Smooth muscle cell (in vitro differentiated cells): ENCODE results near the gene KBTBD4. TPM values are rescaled to one million over a fixed set of nuclear protein-coding genes. Genes with fewer than 3 reads are reported as not detected.

Source experiments
- DNase-seq: peaks from one replicate; lab custom pipeline; 2025; ENCODE audit not compliant: unreplicated experiment; lab: John Stamatoyannopoulos, UW
- H2AFZ ChIP-seq: fragments of 200-600 bp; sonication (generic); 2 replicates; pipeline ENCODE4 v1.6.0; 2016; ENCODE audit warnings: antibody characterized with exemption, low read depth, mild to moderate bottlenecking
- H3F3A ChIP-seq: fragments of 200-600 bp; sonication (generic); 2 replicates; pipeline ENCODE4 v1.6.0; 2017; ENCODE audit warnings: antibody characterized with exemption, low read depth
- H3K27ac ChIP-seq: fragments of 200-600 bp; sonication (generic); 2 replicates; pipeline ENCODE4 v1.5.1; 2016; ENCODE audit warnings: low read depth, mild to moderate bottlenecking
- H3K27me3 ChIP-seq: fragments of 200-600 bp; sonication (generic); 2 replicates; pipeline ENCODE4 v1.6.1; 2016; ENCODE audit warnings: low read depth, mild to moderate bottlenecking
- H3K36me3 ChIP-seq: fragments of 200-600 bp; sonication (generic); 2 replicates; pipeline ENCODE4 v1.5.1; 2016; ENCODE audit warnings: low read depth
- H3K4me1 ChIP-seq: fragments of 200-600 bp; sonication (generic); 2 replicates; pipeline ENCODE4 v1.5.1; 2016; ENCODE audit warnings: low read depth
- H3K4me2 ChIP-seq: fragments of 200-600 bp; sonication (generic); 2 replicates; pipeline ENCODE4 v1.6.0; 2016; ENCODE audit warnings: mild to moderate bottlenecking
- H3K4me3 ChIP-seq: fragments of 200-600 bp; sonication (generic); 2 replicates; pipeline ENCODE4 v1.5.1; 2016; ENCODE audit warnings: mild to moderate bottlenecking
- H3K79me2 ChIP-seq: fragments of 200-600 bp; sonication (generic); 2 replicates; pipeline ENCODE4 v1.6.0; 2016; ENCODE audit warnings: low read depth, mild to moderate bottlenecking
- H3K9ac ChIP-seq: fragments of 200-600 bp; sonication (generic); 2 replicates; pipeline ENCODE4 v1.6.0; 2016; ENCODE audit warnings: low read depth
- H3K9me3 ChIP-seq: fragments of 200-600 bp; sonication (generic); replicated peaks from 2 replicates; pipeline ENCODE4 v1.5.1; 2016; ENCODE audit warnings: low read depth
- H4K20me1 ChIP-seq: fragments of 200-600 bp; sonication (generic); 2 replicates; pipeline ENCODE4 v1.6.0; 2016; ENCODE audit warnings: low read depth
- CTCF ChIP-seq: fragments of 200-600 bp; sonication (generic); IDR thresholded peaks from 2 replicates; pipeline ENCODE4 v1.5.1; 2017; ENCODE audit warnings: borderline replicate concordance, mild to moderate bottlenecking, antibody characterized with exemption; ENCODE audit not compliant: insufficient read depth, poor library complexity, severe bottlenecking
- WGBS: methylation state at CpG from one replicate; pipeline ENCODE4 v1.1.7; 2016; ENCODE audit warnings: low lambda C conversion rate; 5-methylcytosine and 5-hydroxymethylcytosine counted together
- polyA plus RNA-seq: library from polyadenylated mRNA; unstranded; fragments of >200 nt; fragmentation: Nextera tagmentation; extraction: Ambion mirVana; gene quantifications from 2 replicates; pipeline ENCODE4 v1.2.1, GENCODE V29; 2016
- total RNA-seq: library from RNA; depleted of rRNA; stranded (reverse); fragments of >200 nt; gene quantifications from 2 replicates; pipeline ENCODE4 v1.2.3, GENCODE V29; 2014

The KBTBD4 gene
- total and polyA plus RNA-seq, 2 experiments from 2014 or later: 9.4 to 14.2 TPM

- Histone ChIP-seq H3K27me3 (no peaks in the 10 kb centered on the region), H3K4me2 (no peak overlapping the region), H3F3A (peaks cover 6% of the 10 kb centered on the region), H3K4me3 (no peak overlapping the region), H3K9ac (no peak overlapping the region), H3K9me3 (no peaks in the 10 kb centered on the region), H3K27ac (no peak overlapping the region), H3K4me1 (peaks cover 8% of the 10 kb centered on the region), H4K20me1 (peaks cover 3% of the 10 kb centered on the region), H2AFZ (no peak overlapping the region), H3K79me2 (no peaks in the 10 kb centered on the region), H3K36me3 (no peaks in the 10 kb centered on the region)
- DNase-seq: no peak
- 94% methylated on average over 6 of the region's 6 CpGs for WGBS
- TF ChIP-seq CTCF: no peak
Measured at GRCh38 chr11:47611348-47611794, 32.6 kb upstream of the KBTBD4 start.

- TF ChIP-seq CTCF: no peak
- 63% methylated on average over 3 of the region's 3 CpGs for WGBS
- Histone ChIP-seq H3K36me3 (no peaks in the 10 kb centered on the region), H3K27ac (no peak overlapping the region), H3K9ac (no peak overlapping the region), H3F3A (peaks cover 6% of the 10 kb centered on the region), H3K27me3 (no peaks in the 10 kb centered on the region), H4K20me1 (peaks cover 3% of the 10 kb centered on the region), H3K4me2 (no peak overlapping the region), H3K79me2 (no peaks in the 10 kb centered on the region), H3K4me3 (no peak overlapping the region), H3K4me1 (peaks cover 8% of the 10 kb centered on the region), H2AFZ (no peak overlapping the region), H3K9me3 (no peaks in the 10 kb centered on the region)
- no peak for DNase-seq
Measured at GRCh38 chr11:47609675-47610074, 30.9 kb upstream of the KBTBD4 start.

- Histone ChIP-seq H3K36me3 (no peaks in the 10 kb centered on the region), H3K9me3 (no peaks in the 10 kb centered on the region), H2AFZ (no peak overlapping the region), H3K4me3 (no peak overlapping the region), H4K20me1 (peaks cover 3% of the 10 kb centered on the region), H3K79me2 (no peaks in the 10 kb centered on the region), H3K4me1 (peaks cover 8% of the 10 kb centered on the region), H3K9ac (no peak overlapping the region), H3K27ac (peak overlapping the region; percentile 52), H3K4me2 (peak overlapping the region; percentile 54), H3F3A (peaks cover 6% of the 10 kb centered on the region), H3K27me3 (no peaks in the 10 kb centered on the region)
- DNase-seq: peak; percentile 17
- no peak for TF ChIP-seq CTCF
- WGBS: 41% methylated on average over 7 of the region's 7 CpGs
Measured at GRCh38 chr11:47607380-47607779, 28.6 kb upstream of the KBTBD4 start.

- H3K9ac ChIP-seq: no peak overlapping the region
- peak overlapping the region; percentile 17 for H3K27ac ChIP-seq
- H3F3A ChIP-seq: peaks cover 6% of the 10 kb centered on the region
- WGBS: 19% methylated on average over 5 of the region's 5 CpGs
- peaks cover 8% of the 10 kb centered on the region for H3K4me1 ChIP-seq
- DNase-seq: no peak
- H3K9me3 ChIP-seq: no peaks in the 10 kb centered on the region
- no peaks in the 10 kb centered on the region for H3K36me3 ChIP-seq
- TF ChIP-seq CTCF: no peak
- no peaks in the 10 kb centered on the region for H3K79me2 ChIP-seq
- no peak overlapping the region for H3K4me3 ChIP-seq
- H4K20me1 ChIP-seq: peaks cover 3% of the 10 kb centered on the region
- peak overlapping the region; percentile 54 for H3K4me2 ChIP-seq
- H3K27me3 ChIP-seq: no peaks in the 10 kb centered on the region
- H2AFZ ChIP-seq: no peak overlapping the region
Measured at GRCh38 chr11:47606731-47607130, 28.0 kb upstream of the KBTBD4 start.
